Activated CD8-positive, alpha-beta memory T cell treated with anti-CD3 and anti-CD28 coated beads, Interleukin-2, amount 50 U/mL, for 1 hour (primary cell): ENCODE data around the gene NEK1.
"Not testable (repeated sequence)": the region's sequence is repeated elsewhere in the genome, so short reads cannot be mapped to it uniquely, and the experiment has no call there.

Experiments
- DNase-seq: peaks from one replicate; pipeline ENCODE4 v3.0.0-alpha.2; 2020; ENCODE audit errors: extremely low read depth

NEK1 gene

GRCh38 chr4:169626331-169627282 lies 14.2 kb upstream of the NEK1 start:
- no peak for DNase-seq

GRCh38 chr4:169625886-169626285 lies 13.5 kb upstream of the NEK1 start:
- no peak for DNase-seq

- not testable (repeated sequence) for DNase-seq
Measured at GRCh38 chr4:169624012-169624411, 11.6 kb upstream of the NEK1 start.

- no peak for DNase-seq
Measured at GRCh38 chr4:169622566-169622965, 10.2 kb upstream of the NEK1 start.

- no peak for DNase-seq
Measured at GRCh38 chr4:169621731-169622492, 9.5 kb upstream of the NEK1 start.

GRCh38 chr4:169620880-169621248 lies 8.5 kb upstream of the NEK1 start:
- DNase-seq = no peak

GRCh38 chr4:169619958-169620879 lies 7.8 kb upstream of the NEK1 start, which contains the start of gene CLCN3:
TSS of gene CLCN3 (plus strand) at chr4:169620578. CDS start at chr4:169635929, 15,351 bp downstream.
- peak; percentile 78 for DNase-seq

- DNase-seq = no peak
Measured at GRCh38 chr4:169619518-169619957, 7.2 kb upstream of the NEK1 start.

- no peak for DNase-seq
Measured at GRCh38 chr4:169618986-169619385, 6.6 kb upstream of the NEK1 start.

GRCh38 chr4:169618286-169618685 lies 5.9 kb upstream of the NEK1 start:
- no peak for DNase-seq

GRCh38 chr4:169617306-169617705 lies 4.9 kb upstream of the NEK1 start:
- DNase-seq = no peak

GRCh38 chr4:169616846-169617245 lies 4.5 kb upstream of the NEK1 start:
- DNase-seq = no peak

- DNase-seq = no peak
Measured at GRCh38 chr4:169615467-169616106, 3.2 kb upstream of the NEK1 start.

- DNase-seq = no peak
Measured at GRCh38 chr4:169612871-169613859, 782 bp upstream of the NEK1 start.

- DNase-seq = no peak
Measured at GRCh38 chr4:169611157-169611556, 1.2 kb downstream of the NEK1 start.

- no peak for DNase-seq
Measured at GRCh38 chr4:169604903-169605331, 7.5 kb downstream of the NEK1 start.

GRCh38 chr4:169604131-169604900 lies 8.1 kb downstream of the NEK1 start:
- DNase-seq = no peak

GRCh38 chr4:169603312-169603711 lies 9.1 kb downstream of the NEK1 start:
- no peak for DNase-seq
